ENCODE measurements around the gene COQ10A. TPM values are rescaled to one million over a fixed set of nuclear protein-coding genes. Genes with fewer than 3 reads are reported as not detected.

COQ10A gene
- total and polyA plus RNA-seq, 2 of the 8 experiments (the other 6 are each of a cell fraction or from before 2014, with no cell fraction given) = 21.8 to 42.9 TPM

DNA sequence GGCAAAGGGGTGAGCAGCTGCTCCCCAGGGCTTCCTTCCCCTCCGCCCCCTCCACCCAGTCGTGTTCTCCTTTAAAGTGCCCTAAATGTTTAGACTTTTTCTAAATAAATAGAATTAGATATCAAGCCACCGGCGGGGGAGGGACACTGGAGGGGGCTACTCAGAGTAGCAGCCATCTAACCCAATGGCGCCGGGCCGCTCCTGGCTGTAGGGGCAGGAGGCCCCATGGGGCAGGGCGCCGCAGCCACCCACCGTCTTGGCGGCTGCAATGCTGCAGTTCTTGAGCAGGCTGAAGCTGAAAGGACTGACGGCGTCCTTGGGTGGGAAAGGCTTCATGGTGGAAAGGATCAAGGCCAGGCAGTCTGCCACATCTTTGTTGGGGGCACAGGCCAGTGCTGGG, 23.8 kb upstream of the COQ10A start (continued):
- TF ChIP-seq CHD7 (IDR thresholded peaks at IDR 0.05; ENCODE audit: insufficient replicate concordance, low read length) = no peak
- no peak for TF ChIP-seq CTBP2 (IDR thresholded peaks at IDR 0.05; ENCODE audit: borderline replicate concordance, insufficient read depth, insufficient read length, low read length)
- no peak for TF ChIP-seq CBX8 (IDR thresholded peaks at IDR 0.05; ENCODE audit: borderline replicate concordance, low read depth, low read length)
- TF ChIP-seq TEAD4 (IDR thresholded peaks at IDR 0.05; ENCODE audit: low read depth, low read length) = no peak
- TF ChIP-seq E2F6 (IDR thresholded peaks at IDR 0.05) = no peak
- no peak for TF ChIP-seq TAF7 (optimal IDR thresholded peaks at IDR 0.05; ENCODE audit: borderline replicate concordance, low read depth, low read length)
- TF ChIP-seq NANOG (IDR thresholded peaks at IDR 0.05; ENCODE audit: insufficient read depth, low read depth, low read length, poor library complexity, severe bottlenecking) = no peak
- no peak for TF ChIP-seq HDAC2 (IDR thresholded peaks at IDR 0.05; ENCODE audit: borderline replicate concordance in 1 of 2, low read depth in 2 of 2, low read length in 2 of 2)
- no peak for TF ChIP-seq PHF8 (conservative IDR thresholded peaks at IDR 0.05; ENCODE audit: low read depth, low read length)
